ENCODE results near the gene AKAP3. TPM values are rescaled to one million over a fixed set of nuclear protein-coding genes. Genes with fewer than 3 reads are reported as not detected.

AKAP3 gene
- polyA plus RNA-seq, 2 of the 4 experiments (the other 2 are of a cell fraction): 0.37 to 0.59 TPM

DNA sequence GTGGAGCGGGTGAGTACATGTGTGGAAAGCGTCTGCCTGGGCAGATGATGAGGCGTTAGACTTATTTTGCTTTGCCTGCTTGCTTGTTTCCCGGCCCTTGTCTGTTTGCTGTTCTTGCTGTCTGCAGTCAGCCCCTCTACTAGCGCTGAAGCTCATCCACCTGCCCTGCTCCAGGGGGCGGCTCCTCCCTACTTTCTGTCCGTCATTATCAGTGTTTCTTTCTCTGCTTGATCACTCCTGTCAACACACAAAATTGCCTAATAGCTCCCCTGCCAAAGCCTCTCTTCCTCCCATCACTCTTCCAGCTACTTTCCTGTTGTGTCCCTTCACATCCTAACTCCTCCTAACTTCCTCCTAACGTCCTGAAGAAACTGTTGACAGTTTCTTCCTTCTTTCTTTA lies 36.5 kb upstream of the AKAP3 start:
- H3K4me2 ChIP-seq: no peak overlapping the region
- ChIA-PET CTCF (no interaction called here), POLR2A (no interaction called here)
- ATAC-seq (no peak), DNase-seq (ENCODE audit: low read depth in 1 of 2, low spot score in 1 of 2) (no peak), FAIRE-seq (no peak)
- no peaks in the 10 kb centered on the region for H3K4me1 ChIP-seq
- H3K9me3 ChIP-seq: no peaks in the 10 kb centered on the region
- WGBS (ENCODE audit: missing lambda C conversion rate): 84% methylated on average over 8 of the region's 8 CpGs
- no peak for TF ChIP-seq ZFP36 (IDR thresholded peaks at IDR 0.05; ENCODE audit: borderline replicate concordance, partially characterized antibody)
- no peak for TF ChIP-seq HDAC2 (IDR thresholded peaks at IDR 0.05)
- TF ChIP-seq MYC (IDR thresholded peaks at IDR 0.05; ENCODE audit: borderline replicate concordance, low read length): no peak
- TF ChIP-seq, protein P1, sequence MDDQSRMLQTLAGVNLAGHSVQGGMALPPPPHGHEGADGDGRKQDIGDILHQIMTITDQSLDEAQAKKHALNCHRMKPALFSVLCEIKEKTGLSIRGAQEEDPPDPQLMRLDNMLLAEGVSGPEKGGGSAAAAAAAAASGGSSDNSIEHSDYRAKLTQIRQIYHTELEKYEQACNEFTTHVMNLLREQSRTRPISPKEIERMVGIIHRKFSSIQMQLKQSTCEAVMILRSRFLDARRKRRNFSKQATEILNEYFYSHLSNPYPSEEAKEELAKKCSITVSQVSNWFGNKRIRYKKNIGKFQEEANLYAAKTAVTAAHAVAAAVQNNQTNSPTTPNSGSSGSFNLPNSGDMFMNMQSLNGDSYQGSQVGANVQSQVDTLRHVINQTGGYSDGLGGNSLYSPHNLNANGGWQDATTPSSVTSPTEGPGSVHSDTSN (IDR thresholded peaks at IDR 0.05): no peak
- no peak for TF ChIP-seq EP300 (IDR thresholded peaks at IDR 0.05)
- TF ChIP-seq RFX5 (IDR thresholded peaks at IDR 0.05): no peak
- no peak for TF ChIP-seq FOXS1 (CRISPR knock-in tag; IDR thresholded peaks at IDR 0.05)
- TF ChIP-seq BCL3 (IDR thresholded peaks at IDR 0.05): no peak
- no peak for TF ChIP-seq NPAS2 (CRISPR knock-in tag; IDR thresholded peaks at IDR 0.05; ENCODE audit: borderline replicate concordance)
- no peak for TF ChIP-seq CBX2 (IDR thresholded peaks at IDR 0.05; ENCODE audit: borderline replicate concordance, low read depth)
- TF ChIP-seq PHF8 (IDR thresholded peaks at IDR 0.05; ENCODE audit: borderline replicate concordance, low read depth): no peak
- no peak for TF ChIP-seq EHF (CRISPR knock-in tag; IDR thresholded peaks at IDR 0.05)
- TF ChIP-seq EHMT2 (IDR thresholded peaks at IDR 0.05; ENCODE audit: low read depth): no peak
- no peak for TF ChIP-seq NFE2L2 (conservative IDR thresholded peaks at IDR 0.05; ENCODE audit: low read length)
- no peak for TF ChIP-seq BHLHE40 (IDR thresholded peaks at IDR 0.05; ENCODE audit: low read depth, low read length)
- no peak for TF ChIP-seq MAZ (IDR thresholded peaks at IDR 0.05; ENCODE audit: borderline replicate concordance, low read depth, low read length)
- no peak overlapping the region for H3K27ac ChIP-seq
- no peak overlapping the region for H3K4me3 ChIP-seq

DNA sequence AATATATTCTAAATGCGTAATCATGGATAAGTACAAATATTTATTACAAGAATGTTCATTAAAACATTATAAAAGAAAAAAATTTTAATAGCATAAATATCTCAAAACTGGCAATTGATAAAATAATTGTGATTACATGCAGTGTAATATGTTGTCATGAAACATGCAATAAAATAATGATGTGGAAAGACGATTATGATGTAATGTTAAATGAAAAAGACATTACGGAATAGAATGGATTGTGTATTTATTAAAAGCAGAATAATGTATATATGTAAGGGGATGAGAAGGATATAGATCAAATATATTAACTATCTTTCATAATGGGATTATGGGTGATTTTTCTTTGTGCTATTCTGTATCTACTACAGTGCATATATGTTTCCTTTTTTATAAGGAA lies 32.9 kb upstream of the AKAP3 start:
- no peak for ATAC-seq

GRCh38 chr12:4679711-4680110 lies 30.9 kb upstream of the AKAP3 start:
- ATAC-seq (no peak), DNase-seq (ENCODE audit: low read depth in 1 of 2, low spot score in 1 of 2) (no peak), FAIRE-seq (no peak)
- WGBS (ENCODE audit: missing lambda C conversion rate): 65% methylated on average over 2 of the region's 2 CpGs
- CTCF ChIA-PET: no interaction called here
- no peak for TF ChIP-seq CHD4 (IDR thresholded peaks at IDR 0.05; ENCODE audit: borderline replicate concordance)
- no peak for TF ChIP-seq FOSL2 (IDR thresholded peaks at IDR 0.05)
- no peak for TF ChIP-seq FOSL2 (CRISPR knock-in tag; IDR thresholded peaks at IDR 0.05)
- TF ChIP-seq RFX5 (IDR thresholded peaks at IDR 0.05): no peak
- no peak for TF ChIP-seq CTCF (IDR thresholded peaks at IDR 0.05)
- no peak for TF ChIP-seq NFE2L2 (conservative IDR thresholded peaks at IDR 0.05; ENCODE audit: low read length)
- TF ChIP-seq POLR2AphosphoS2 (conservative IDR thresholded peaks at IDR 0.05; ENCODE audit: low read length): no peak
- H3K27ac ChIP-seq: no peak overlapping the region
- POLR2A ChIA-PET: no interaction called here
- H3K9me3 ChIP-seq: no peaks in the 10 kb centered on the region
- H3K4me3 ChIP-seq: no peak overlapping the region
- no peaks in the 10 kb centered on the region for H3K4me1 ChIP-seq
- H3K4me2 ChIP-seq: no peak overlapping the region

More for the DNA sequence above, 32.9 kb upstream of the AKAP3 start:
- Histone ChIP-seq H3K9me3 (no peaks in the 10 kb centered on the region), H3K4me2 (no peak overlapping the region), H3K27ac (no peak overlapping the region), H3K4me1 (no peaks in the 10 kb centered on the region), H3K4me3 (no peak overlapping the region)
- ChIA-PET CTCF (no interaction called here), POLR2A (no interaction called here)
- FAIRE-seq (peak; percentile 46), DNase-seq (ENCODE audit: low read depth in 1 of 2, low spot score in 1 of 2) (no peak)
- TF ChIP-seq ZNF302 (CRISPR knock-in tag; IDR thresholded peaks at IDR 0.05) (no peak), SREBF2 (IDR thresholded peaks at IDR 0.05) (no peak), CHD2 (IDR thresholded peaks at IDR 0.05; ENCODE audit: low read length, partially characterized antibody) (no peak)
- 84% methylated on average over 3 of the region's 3 CpGs for WGBS (ENCODE audit: missing lambda C conversion rate)
